Astrocyte of the hippocampus (primary cell): Measurements from ENCODE around the gene KRTAP12-2.
"Not testable (repeated sequence)": the region's sequence is repeated elsewhere in the genome, so short reads cannot be mapped to it uniquely, and the experiment has no call there.

Experiments
- DNase-seq: peaks from one replicate; pipeline ENCODE4 v3.0.0; 2011; ENCODE audit warnings: low read depth, low spot score

The KRTAP12-2 gene

GRCh38 chr21:44702111-44702972, 35.6 kb upstream of the KRTAP12-2 start:
- DNase-seq = no peak

GRCh38 chr21:44701541-44701940, 34.8 kb upstream of the KRTAP12-2 start:
- no peak for DNase-seq

- no peak for DNase-seq
Measured at GRCh38 chr21:44701023-44701400, 34.3 kb upstream of the KRTAP12-2 start.

GRCh38 chr21:44700101-44701022, 33.6 kb upstream of the KRTAP12-2 start:
- no peak for DNase-seq

GRCh38 chr21:44699502-44700001, 32.8 kb upstream of the KRTAP12-2 start:
- DNase-seq = no peak

DNA sequence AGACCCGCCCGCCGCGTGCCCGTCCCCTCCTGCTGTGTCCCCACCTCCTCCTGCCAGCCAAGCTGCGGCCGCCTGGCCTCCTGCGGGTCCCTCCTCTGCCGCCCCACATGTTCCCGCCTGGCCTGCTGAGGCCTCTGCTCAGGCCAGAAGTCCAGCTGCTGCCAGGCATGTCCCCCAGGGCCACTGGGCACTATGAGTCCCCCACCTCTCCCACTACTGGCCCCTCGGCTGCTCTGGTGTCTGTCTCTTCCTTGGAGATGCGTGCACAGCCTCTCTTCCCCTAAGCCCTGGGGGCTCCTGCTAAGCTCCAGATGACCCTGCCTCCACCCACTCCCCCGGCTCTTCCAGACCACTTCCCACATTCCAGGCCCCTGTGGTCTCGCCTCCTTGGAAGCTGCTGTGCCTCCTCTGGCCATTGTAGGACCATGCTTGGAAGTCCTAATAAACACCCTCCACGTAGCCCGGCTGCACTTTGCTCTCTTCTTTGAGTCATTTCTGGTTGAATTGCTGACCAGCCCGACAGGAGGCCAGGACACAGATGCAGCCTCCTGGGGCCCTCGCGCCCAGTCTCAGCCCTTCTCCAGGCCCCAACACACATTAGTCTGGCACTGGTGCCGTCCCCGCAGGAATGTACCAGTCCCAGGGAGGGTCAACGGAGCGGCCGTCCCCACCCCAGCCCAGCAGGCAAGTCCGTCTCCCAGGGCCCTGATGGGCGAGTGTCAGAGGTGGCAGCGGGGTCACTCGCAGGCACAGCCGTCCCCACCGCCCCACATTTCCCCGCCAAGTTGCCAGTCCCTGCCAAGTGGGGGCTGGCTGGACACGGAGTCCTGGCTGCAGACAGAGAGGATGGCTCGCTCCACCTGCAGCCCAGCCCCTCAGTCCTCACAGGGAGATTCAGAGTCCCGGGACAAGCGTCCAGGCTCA, 31.3 kb upstream of the KRTAP12-2 start:
- peak; percentile 14 for DNase-seq

DNA sequence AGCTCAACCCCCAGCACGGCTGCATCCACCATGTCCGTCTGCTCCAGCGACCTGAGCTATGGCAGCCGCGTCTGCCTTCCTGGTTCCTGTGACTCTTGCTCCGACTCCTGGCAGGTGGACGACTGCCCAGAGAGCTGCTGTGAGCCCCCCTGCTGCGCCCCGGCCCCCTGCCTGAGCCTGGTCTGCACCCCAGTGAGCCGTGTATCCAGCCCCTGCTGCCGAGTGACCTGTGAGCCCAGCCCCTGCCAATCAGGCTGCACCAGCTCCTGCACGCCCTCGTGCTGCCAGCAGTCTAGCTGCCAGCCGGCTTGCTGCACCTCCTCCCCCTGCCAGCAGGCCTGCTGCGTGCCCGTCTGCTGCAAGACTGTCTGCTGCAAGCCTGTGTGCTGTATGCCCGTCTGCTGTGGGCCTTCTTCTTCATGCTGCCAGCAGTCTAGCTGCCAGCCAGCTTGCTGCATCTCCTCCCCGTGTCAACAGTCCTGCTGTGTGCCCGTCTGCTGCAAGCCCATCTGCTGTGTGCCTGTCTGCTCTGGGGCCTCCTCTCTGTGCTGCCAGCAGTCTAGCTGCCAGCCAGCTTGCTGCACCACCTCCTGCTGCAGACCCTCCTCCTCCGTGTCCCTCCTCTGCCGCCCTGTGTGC, 30.6 kb upstream of the KRTAP12-2 start, which contains the start of gene KRTAP10-12:
KRTAP10-12 (plus strand) TSS at position 1 of the 639 bp plus-strand sequence; CDS start at position 31, 30 bp downstream.
- DNase-seq = not testable (repeated sequence)

DNA sequence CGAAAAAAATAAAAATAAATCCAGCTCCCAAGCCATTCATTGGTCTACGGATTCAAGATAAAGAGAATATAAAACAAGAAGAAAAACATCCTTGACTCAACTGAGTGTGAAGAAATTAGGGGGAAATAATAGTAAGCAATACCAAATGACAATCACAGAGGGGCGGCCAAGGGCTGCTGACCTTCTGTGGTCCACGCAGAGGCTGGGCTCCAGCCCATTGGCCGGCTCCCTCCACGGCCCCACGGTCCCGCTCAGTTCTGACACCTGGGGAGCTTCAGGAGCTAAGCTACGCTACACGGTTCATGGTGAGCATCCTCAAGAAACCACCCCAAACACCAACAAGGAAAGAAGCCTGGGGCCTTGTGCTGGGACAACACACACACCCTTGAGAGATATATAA, 29.8 kb upstream of the KRTAP12-2 start:
- no peak for DNase-seq

DNA sequence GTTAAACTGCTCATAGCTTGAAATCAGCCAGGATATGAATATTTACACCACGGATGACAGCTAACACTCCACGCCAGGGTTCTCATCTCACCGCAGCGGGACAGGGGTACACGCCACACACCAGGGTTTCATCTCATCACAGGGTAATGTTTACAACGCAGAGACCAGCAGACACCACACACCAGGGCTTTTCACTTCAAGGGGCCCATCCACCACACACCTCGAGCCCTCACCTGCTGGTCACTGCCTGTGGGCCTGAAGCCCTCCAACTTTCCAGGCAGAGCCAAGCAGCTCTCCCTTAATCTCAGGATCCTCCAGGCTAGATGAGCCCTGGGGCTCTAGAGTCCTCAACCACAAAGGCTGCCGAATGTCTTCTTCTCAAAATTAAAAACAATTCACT, 28.9 kb upstream of the KRTAP12-2 start:
- DNase-seq = no peak

DNA sequence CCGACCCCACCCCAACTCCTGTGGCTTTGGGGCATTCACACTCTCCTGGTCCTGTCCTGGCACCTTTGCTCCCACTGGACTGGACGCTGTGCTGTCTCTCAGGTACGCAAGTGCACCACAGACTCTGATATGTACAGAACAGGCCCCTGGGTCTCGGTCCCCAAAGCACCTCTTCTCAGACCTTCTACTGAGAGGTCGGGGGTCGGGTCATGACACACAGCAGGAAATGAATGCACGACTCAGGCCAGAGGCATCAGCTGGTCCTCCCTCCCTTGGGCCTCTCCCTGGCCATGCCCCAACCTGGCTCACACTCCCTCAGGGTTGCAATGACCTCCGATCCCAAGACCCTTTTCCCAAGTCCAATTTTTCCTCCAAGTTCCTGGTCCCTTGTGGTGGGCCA, 28.5 kb upstream of the KRTAP12-2 start:
- DNase-seq = no peak

DNA sequence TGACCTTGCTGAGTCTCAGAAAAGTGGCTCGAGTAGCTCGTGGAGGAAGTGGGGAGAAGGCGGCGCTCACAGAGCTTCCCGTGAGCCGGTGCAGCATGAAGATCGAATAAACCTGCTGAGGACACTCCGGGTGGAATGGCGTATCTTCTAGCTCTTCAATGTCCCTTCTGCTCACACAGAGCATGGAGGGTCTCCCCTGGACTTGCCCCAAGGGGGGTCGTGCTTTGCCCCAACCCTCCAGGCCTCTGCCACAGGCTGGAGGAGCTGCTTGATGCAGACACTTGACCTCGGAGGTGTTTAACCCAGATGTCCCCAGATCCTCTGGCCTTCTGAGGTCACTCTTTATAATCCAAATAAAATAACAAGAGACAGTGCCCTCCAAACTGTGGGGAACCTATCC, 28.0 kb upstream of the KRTAP12-2 start:
- no peak for DNase-seq

GRCh38 chr21:44692798-44693512, 26.2 kb upstream of the KRTAP12-2 start:
- no peak for DNase-seq

GRCh38 chr21:44691686-44692085, 25.0 kb upstream of the KRTAP12-2 start:
- no peak for DNase-seq

DNA sequence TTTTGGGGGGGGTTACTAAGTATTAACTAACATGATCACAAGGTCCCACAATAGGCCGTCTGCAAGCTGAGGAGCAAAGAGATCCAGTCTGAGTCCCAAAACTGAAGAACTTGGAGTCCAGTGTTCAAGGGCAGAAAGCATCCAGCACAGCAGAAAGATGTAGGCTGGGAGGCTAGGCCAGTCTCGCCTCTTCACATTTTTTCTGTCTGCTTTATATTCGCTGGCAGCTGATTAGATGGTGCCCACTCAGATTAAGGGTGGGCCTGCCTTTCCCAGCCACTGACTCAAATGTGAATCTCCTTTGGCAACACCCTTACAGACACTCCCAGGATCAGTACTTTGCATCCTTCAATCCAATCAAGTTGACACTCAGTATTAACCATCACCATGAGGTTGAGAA, 23.0 kb upstream of the KRTAP12-2 start:
- DNase-seq = not testable (repeated sequence)

DNA sequence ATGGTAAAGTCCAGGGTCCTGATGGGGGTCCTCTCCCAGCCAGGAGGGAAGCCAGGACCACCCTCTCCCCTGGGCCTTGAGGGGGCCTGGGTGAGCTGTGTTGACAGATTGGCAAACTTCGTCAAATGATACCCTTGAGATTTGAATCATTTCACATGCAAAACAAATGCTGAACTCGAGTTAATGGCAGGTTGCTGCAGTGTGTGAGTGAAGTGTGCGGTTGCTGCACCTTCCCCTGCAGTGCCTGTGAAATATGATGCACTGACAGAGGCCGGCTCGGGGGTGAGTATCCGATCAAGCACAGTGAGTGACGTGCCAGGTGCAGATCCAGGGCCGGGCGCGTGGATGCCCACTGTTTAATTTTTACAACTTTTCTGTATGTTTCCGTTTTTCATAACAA, 20.9 kb upstream of the KRTAP12-2 start:
- DNase-seq = no peak

- DNase-seq = no peak
Measured at GRCh38 chr21:44686843-44687561, 20.3 kb upstream of the KRTAP12-2 start.

GRCh38 chr21:44686000-44686781, 19.5 kb upstream of the KRTAP12-2 start:
- no peak for DNase-seq

DNA sequence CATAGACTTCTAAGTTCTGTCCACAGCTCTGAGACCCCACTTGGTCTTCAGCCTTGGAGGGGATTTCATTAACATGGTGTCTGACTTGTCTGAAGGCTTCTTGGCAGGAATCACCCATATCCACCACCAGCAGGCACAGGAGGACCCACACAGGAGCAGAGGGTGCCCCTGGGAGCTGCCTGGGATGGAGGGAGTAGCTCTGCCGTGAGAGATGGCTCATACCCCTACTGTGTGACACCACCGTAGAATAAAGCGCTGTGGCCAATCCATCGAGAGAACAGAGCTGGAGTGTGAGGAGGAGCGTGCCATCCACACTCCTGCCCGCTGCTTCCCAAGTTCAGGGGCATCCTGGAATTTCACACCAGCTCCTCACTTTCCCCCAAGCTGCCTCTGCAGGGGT, 18.3 kb upstream of the KRTAP12-2 start:
- DNase-seq = not testable (repeated sequence)

DNA sequence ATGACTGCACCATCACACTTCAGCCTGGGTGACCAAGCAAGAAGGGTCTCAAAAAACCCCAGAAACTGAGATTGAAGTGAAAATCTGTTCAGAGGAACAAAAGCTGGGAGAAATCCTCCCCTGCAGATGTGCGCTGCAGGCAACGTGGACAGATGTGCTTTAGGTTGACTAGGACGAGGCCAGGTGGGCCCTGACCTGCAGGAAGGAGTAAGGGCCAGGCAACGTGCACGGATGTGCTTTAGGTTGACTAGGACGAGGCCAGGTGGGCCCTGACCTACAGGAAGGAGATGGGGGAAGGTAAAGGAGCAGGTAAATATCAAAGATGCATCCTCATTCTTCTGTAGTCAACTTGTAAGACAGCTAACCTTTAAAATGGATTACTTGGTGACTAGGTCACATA, 17.8 kb upstream of the KRTAP12-2 start:
- no peak for DNase-seq
